Fibroblast of peridontal ligament (primary cell): Measurements from ENCODE around the gene CLEC10A.
A peak's percentile ranks its signal among the peaks of the same experiment; 100 is the strongest.

ENCODE experiments used
- DNase-seq: peaks from one replicate; pipeline ENCODE4 v3.0.0-alpha.2; 2010; ENCODE audit errors: extremely low read depth

CLEC10A gene

GRCh38 chr17:7039832-7040231 lies 40.2 kb downstream of the CLEC10A start:
- no peak for DNase-seq

DNA sequence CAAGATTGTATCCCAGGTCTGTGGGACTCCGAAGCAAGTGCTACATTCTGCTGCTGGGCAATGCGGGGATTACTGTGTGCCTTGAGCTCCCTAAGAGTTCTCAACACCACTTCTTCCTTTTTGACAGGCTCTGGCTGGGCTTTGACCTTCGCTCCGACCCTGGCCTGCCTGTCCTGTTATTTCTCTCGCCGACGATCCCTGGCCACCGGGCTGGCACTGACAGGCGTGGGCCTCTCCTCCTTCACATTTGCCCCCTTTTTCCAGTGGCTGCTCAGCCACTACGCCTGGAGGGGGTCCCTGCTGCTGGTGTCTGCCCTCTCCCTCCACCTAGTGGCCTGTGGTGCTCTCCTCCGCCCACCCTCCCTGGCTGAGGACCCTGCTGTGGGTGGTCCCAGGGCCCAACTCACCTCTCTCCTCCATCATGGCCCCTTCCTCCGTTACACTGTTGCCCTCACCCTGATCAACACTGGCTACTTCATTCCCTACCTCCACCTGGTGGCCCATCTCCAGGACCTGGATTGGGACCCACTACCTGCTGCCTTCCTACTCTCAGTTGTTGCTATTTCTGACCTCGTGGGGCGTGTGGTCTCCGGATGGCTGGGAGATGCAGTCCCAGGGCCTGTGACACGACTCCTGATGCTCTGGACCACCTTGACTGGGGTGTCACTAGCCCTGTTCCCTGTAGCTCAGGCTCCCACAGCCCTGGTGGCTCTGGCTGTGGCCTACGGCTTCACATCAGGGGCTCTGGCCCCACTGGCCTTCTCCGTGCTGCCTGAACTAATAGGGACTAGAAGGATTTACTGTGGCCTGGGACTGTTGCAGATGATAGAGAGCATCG lies 41.8 kb downstream of the CLEC10A start:
- DNase-seq = no peak

DNA sequence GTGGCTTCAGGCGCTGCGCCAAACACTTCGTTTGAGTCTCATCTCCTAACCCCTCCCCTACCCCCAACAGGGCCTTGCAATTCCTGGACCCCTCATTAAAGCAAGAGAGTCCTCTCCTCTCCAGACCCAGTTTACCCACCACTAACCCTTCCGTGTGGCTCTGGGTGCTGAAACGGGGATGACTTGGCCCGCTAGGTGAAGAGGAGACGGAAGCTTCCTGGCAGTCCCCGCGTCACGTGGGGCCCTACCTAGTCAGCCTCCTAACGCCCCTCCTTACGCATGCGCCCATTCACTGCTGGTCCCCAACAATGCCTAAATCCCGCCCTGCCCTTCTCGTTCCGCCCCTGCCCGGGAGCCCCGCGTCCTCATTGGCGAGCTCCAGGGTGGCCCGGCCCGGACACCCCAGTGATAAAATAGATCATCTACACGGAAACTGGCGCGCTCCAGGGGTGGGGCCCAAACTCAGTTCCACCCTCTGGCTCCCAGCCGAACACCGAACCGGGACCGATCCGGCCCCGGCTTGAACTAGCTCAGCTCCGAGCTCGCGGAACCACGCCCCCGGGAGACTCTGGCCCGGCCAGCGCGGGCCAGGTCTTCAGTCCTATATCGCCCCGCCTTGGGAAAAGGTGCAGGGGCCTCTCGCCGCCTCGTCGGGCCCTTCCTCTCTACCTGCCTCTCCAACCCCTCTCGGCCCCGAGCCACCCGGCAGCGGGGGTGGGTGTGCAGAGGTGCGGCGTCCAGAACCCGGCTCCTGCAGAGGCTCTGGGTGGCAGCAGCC lies 44.3 kb downstream of the CLEC10A start, which contains the start of gene SLC16A13:
SLC16A13 (plus strand) TSS at position 425 of the 778 bp plus-strand sequence. CDS start 368 bp downstream, outside the sequence.
- peak; percentile 91 for DNase-seq

DNA sequence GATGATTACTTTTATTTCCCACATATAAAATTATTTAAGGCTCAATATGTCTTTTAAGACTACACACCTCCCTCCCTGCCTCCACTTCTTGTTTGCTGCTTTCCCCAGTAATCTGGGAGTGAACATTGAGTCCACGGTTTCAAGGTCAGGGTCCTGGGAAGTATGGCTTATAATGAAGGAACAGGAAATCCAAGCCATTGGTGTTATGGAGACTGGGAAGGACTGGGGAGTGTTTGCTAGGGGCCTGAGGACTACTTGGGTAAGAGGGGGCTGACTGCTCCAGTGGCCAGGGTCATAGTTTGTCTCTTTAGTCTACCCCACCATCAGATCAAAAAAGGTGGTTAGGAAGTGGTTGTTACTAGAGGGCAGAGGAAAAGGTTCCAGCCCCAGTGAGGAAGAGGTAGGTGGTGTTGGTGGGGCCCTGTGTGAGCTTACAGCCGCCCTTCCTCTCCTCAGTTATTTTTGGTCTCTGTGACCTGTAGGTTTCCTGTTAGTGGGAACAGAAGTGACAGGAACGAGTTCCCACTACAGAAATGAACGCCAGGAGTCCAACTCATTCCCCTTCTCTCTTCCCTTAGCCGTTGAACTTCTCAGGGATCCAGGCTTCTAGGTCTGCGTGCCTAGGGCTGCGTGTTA lies 45.0 kb downstream of the CLEC10A start:
- no peak for DNase-seq

DNA sequence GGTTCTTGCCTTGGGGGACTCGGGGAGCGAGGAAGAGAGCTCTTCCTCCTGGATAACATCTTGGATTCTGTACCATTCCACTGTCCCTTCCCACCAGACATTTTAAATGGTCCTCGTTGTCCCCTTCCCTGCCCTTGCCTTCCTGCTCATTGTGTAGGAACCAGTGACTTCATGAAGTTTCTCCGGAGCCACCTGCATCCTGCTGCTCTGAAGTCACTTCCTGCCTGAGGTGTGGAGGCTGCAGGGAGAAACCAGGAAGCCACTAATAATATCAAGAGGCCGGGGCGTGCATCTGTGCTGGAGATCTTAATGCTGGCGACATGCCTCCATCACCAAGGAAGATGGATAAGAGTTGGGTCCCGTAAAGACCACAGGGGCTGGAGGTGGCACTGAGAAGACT lies 50.4 kb downstream of the CLEC10A start:
- DNase-seq = no peak

DNA sequence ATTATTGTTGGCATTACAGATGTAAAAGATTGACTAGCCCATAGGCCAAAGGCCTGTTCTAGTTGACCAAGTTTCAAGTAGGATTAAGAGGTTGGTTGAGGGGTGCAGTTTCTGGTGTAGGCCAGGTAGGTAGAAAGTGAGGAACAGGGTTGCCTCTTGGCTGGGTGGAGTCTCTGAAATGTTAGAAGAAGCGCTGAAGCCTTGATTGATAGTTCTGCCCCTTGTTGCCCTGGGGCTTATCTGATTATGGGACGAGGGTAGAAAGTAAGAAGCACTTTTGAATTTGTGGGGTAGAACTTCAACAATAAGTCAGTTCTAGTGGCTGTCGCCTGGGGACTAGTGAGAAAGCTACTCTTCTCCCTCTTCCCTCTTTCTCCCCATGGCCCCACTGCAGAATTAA lies 51.0 kb downstream of the CLEC10A start:
- DNase-seq = no peak

DNA sequence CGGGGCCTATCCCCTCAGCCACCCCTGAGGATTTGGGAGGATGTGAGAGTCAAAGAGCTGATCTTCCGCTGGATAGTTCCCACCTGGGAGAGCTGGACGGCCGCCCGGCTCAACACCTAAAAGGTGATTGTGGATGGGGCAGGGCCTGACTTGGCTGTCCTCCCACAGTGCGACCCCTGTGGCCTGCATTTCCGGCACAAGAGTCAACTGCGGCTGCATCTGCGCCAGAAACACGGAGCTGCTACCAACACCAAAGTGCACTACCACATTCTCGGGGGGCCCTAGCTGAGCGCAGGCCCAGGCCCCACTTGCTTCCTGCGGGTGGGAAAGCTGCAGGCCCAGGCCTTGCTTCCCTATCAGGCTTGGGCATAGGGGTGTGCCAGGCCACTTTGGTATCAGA lies 52.7 kb downstream of the CLEC10A start:
- no peak for DNase-seq

DNA sequence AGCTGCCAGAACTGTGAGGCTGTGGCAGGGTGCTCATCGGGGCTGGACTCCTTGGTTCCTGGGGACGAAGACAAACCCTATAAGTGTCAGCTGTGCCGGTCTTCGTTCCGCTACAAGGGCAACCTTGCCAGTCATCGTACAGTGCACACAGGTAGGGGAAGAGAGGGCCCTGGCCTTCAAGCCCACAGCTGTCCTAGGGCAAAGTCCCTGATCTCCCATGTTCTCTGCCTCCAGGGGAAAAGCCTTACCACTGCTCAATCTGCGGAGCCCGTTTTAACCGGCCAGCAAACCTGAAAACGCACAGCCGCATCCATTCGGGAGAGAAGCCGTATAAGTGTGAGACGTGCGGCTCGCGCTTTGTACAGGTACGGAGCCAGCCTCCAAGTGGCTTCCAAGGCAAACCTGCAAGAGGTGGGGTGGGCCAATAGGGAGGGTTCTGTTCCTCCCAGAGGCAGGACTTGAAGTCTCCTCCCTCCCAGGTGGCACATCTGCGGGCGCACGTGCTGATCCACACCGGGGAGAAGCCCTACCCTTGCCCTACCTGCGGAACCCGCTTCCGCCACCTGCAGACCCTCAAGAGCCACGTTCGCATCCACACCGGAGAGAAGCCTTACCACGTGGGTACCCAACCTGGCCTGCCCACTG lies 53.5 kb downstream of the CLEC10A start:
- no peak for DNase-seq

DNA sequence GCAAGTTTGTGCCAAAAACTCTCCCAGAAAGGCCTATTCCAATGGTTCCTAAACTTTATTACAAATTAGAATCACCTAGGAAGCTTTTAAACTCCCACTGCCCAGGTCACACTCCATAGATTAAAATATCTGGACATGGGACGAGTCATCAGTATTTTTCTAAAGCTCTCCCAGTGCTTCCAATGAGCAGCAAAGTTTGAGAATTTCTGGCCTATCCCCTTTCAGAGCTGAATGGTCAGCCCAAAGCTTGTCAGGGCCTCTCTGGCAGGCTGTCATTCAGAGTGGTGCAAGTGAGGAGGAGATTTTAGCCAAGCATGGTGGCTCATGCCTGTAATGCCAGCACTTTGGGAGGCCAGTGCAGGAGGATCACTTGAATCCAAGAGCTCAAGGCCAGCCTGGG lies 54.8 kb downstream of the CLEC10A start:
- DNase-seq = no peak
